ENCODE data around the gene PIEZO2.
"Not testable (repeated sequence)": the region's sequence is repeated elsewhere in the genome, so short reads cannot be mapped to it uniquely, and the experiment has no call there.

Gene PIEZO2

DNA sequence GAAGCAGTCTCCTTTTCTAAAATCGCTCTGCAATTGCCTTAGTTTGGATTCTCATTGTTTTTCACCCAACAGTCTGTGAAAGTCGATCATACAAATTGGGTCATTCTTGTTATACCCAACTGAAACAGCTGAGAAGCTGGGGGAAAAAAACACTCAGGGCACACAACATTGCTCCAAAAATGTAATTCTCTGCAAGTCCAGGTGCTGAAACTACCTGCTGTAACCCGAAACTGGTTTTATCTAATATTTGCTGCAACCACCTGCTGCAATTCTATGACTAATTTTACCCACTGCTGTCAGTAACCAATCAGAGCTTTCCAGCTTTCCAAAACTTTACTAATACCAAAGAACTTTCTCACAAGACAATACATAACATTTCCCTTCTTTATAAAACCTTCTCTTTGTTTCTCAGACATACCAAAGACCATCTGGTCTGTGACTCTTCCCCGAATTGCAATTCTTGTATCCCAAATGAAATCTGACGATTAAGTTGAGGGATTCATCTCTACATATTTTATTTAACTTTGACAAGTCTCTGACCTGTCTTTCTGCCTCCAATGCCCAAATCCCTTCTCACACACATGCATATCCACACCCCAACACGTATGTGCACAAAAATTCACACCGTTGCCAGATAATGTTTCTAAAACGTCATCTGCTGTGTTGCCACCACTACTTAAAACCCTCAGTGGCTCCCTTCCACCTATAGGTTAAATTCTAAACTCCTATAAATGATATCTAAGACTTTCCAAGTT is 198.3 kb downstream of the PIEZO2 start:
- Mint-ChIP-seq H3K27me3 (no peaks in the 10 kb centered on the region), H3K9me3 (peaks cover under 1 to 2% of the 10 kb centered on the region in 2 donors), H3K4me3 (no peak overlapping the region), H3K36me3 (peaks cover under 1% of the 10 kb centered on the region in 2 donors), H3K4me1 (peaks cover 0 to 4% of the 10 kb centered on the region in 2 donors), H3K27ac (no peak overlapping the region)
- no peak for DNase-seq
- ATAC-seq (replicated peaks), result no peak

DNA sequence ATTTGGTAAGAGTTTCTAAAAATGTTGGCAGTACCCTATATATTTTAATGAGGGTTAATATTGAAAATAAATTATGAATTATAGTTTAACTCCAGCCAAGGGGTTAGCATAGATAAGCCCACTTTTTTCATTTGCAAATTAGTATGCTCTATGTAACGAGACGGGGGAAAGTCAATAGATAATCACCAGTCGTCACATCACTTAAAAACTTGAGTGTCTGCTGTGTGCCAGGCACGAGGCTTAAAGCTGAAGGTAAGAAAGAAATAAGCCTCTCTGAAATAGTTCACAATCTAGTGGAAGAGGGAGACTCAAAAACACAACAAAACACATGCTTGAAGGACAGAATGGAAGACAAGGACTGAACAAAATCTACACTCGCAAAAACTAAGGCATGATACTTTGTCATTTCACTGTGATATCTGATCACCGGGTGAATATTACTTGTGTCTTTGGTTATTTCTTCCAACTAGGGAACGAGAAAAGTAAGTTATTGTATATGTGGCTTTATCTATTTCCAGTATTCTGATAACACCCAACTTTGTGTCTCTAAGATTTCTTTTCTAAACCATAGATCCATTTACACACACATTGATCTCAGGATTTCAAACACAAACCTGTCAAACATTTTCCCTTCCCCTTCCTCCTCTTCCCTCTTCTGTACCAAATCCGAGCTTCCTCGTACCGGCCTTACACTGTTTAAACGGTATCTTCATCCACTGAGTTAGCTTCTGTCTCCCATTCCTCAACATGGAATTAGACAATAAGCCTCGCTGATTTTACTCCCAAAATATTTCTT is 199.1 kb downstream of the PIEZO2 start:
- ATAC-seq (replicated peaks), result no peak
- Mint-ChIP-seq H3K4me3 (no peak overlapping the region), H3K4me1 (peaks cover 0 to 4% of the 10 kb centered on the region in 2 donors), H3K36me3 (peaks cover 4 to 5% of the 10 kb centered on the region in 2 donors), H3K27me3 (no peaks in the 10 kb centered on the region), H3K27ac (no peak overlapping the region), H3K9me3 (peaks cover 7% of the 10 kb centered on the region in 2 donors)
- no peak for DNase-seq

DNA sequence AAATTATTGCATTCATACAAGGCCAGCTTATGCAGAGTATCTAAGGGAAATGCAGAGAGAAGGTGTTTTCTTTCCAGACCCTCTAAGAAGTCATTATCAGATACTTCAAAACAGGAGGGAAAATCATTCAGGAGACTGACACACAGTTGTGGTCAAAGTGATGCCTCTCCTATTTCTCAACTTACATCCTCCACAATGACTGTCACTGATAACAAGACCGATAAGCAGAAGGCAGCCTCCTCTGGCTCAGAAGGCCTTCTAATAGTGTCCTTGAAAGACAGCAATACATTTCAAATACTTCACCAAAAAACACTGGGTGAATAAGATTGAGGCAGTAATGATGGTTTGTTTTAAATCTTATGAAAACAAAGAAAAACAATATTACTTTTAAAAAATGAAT is 199.7 kb downstream of the PIEZO2 start:
- H3K27me3 Mint-ChIP-seq, result no peaks in the 10 kb centered on the region
- peaks cover 5 to 6% of the 10 kb centered on the region in 2 donors for H3K36me3 Mint-ChIP-seq
- H3K9me3 Mint-ChIP-seq, result peaks cover 9 to 12% of the 10 kb centered on the region in 2 donors
- ATAC-seq (replicated peaks) (no peak), DNase-seq (no peak)
- no peak overlapping the region for H3K27ac Mint-ChIP-seq
- H3K4me1 Mint-ChIP-seq, result peaks cover 0 to 4% of the 10 kb centered on the region in 2 donors
- no peak overlapping the region for H3K4me3 Mint-ChIP-seq

DNA sequence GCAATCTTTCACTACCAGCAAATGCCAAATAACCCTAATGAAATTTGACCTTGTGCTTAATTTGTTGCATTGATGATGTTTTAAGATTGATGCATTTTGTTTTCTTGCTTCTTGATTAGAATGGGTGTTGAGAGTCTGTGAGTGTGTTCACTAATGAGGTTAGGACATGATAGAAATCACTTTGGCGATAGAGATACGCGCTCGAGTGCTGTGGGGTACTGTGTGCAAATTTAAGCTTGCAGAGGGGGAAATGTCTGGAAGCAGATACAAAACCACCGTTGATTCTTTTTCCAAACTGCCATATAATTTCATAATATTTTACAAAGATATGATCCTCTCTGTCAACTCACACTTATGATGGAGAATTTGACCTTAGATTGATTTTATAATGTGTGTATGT is 200.9 kb downstream of the PIEZO2 start:
- no peak overlapping the region for H3K4me3 Mint-ChIP-seq
- ATAC-seq (replicated peaks) (no peak), DNase-seq (no peak)
- H3K4me1 Mint-ChIP-seq, result peaks cover 0 to 4% of the 10 kb centered on the region in 2 donors
- no peak overlapping the region for H3K27ac Mint-ChIP-seq
- H3K36me3 Mint-ChIP-seq, result peaks cover 5 to 10% of the 10 kb centered on the region in 2 donors
- peaks cover 0 to 4% of the 10 kb centered on the region in 2 donors for H3K27me3 Mint-ChIP-seq
- H3K9me3 Mint-ChIP-seq, result peaks cover 14 to 17% of the 10 kb centered on the region in 2 donors

GRCh38 chr18:10946058-10946457 is 203.3 kb downstream of the PIEZO2 start:
- peaks cover 0 to under 1% of the 10 kb centered on the region in 2 donors for H3K4me1 Mint-ChIP-seq
- H3K27ac Mint-ChIP-seq, result no peak overlapping the region
- ATAC-seq (replicated peaks), result no peak

DNA sequence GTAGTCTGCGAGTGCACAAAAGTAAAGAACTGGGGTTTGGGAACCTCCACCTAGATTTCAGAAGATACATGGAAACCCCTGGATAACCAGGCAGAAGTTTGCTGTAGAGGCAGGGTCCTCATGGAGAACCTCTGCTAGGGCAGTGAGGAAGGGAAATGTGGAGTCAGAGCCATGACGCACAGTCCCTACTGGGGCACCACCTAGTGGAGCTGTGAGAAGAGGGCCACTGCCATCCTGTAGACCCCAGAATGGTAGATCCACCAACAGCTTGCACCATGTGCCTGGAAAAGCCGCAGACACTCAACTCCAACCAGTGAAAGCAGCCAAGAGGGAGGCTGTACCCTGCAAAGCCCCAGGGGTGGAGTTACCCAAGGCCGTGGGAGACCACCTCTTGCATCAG is 206.4 kb downstream of the PIEZO2 start:
- H3K4me1 Mint-ChIP-seq, result peaks cover 0 to 3% of the 10 kb centered on the region in 2 donors
- ATAC-seq (replicated peaks), result no peak

More at GRCh38 chr18:10946058-10946457, 203.3 kb downstream of the PIEZO2 start:
- Mint-ChIP-seq H3K36me3 (peaks cover 5 to 10% of the 10 kb centered on the region in 2 donors), H3K4me3 (no peak overlapping the region), H3K27me3 (peaks cover 6 to 8% of the 10 kb centered on the region in 2 donors), H3K9me3 (peaks cover 19 to 25% of the 10 kb centered on the region in 2 donors)
- DNase-seq, result no peak

DNA sequence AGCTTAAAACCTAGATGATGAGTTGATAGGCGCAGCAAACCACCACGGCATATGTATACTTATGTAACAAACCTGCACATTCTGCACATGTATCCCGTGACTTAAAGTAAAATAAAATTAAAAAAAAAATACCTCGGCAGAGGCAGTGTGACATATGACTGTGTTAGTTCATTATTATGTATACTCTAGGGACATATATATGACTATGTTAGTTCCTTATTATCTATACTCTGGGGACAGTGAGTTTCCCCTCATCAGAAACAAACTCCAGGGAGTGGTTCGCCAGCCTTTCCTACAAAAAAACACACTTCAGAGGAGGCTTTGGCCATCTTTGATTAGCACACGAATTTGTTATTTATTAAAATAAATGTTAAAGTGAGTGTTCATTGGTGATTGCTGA is 209.5 kb downstream of the PIEZO2 start:
- Mint-ChIP-seq H3K27ac (no peak overlapping the region), H3K4me3 (no peak overlapping the region), H3K36me3 (peaks cover 0 to 5% of the 10 kb centered on the region in 2 donors), H3K4me1 (peaks cover 0 to 3% of the 10 kb centered on the region in 2 donors), H3K9me3 (peaks cover 13 to 15% of the 10 kb centered on the region in 2 donors), H3K27me3 (peaks cover 20 to 22% of the 10 kb centered on the region in 2 donors)
- no peak for DNase-seq
- ATAC-seq (replicated peaks), result peak; percentile 46 to 75

More for the DNA sequence above, 206.4 kb downstream of the PIEZO2 start:
- H3K36me3 Mint-ChIP-seq, result peaks cover 5 to 10% of the 10 kb centered on the region in 2 donors
- H3K27me3 Mint-ChIP-seq, result peaks cover 12% of the 10 kb centered on the region in 2 donors
- no peak overlapping the region for H3K4me3 Mint-ChIP-seq
- H3K27ac Mint-ChIP-seq, result no peak overlapping the region
- H3K9me3 Mint-ChIP-seq, result peaks cover 21 to 25% of the 10 kb centered on the region in 2 donors
- DNase-seq, result no peak

DNA sequence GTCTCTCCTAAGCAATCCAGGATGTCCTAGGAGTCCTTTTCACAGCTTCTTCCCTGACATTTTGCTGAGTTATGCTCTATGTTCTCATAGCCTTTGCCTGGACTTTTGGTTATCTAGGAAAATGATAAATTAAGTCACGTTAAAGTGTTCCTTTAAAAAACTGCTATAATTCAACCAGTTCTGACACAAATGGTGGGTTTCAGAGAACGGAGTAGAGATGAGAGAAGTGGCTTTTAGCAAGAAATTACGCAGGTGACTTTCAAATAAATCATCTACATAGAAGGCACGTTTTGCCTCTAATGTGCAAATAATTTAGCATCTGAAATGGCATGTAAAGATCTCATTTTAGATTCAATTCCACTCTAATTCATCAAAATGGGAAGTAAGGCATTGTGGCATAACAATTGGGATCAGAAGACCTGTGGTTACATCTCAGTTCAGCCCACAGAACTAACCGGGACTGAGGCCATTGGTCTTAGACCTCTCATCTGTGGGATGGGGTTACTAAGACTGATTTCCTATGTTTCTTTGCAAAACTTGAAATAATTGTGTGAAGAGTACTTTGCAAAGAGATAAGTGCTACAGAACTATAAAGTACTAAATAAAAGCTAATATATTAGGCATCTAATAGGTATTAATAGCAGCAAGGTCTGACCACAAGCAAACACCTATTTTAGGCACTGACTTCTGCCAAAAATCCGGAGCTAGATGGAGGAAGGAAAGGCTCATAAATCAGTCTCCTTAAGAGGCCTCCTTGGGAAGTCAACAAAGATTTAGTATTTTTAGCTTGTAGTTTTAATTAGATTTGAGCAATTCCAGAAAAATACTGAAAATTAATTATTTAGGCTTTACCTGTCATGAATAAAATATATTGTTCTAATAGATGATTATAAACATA is 211.4 kb downstream of the PIEZO2 start:
- peaks cover 0 to 3% of the 10 kb centered on the region in 2 donors for H3K4me1 Mint-ChIP-seq
- H3K36me3 Mint-ChIP-seq, result no peaks in the 10 kb centered on the region
- DNase-seq, result no peak
- no peak overlapping the region for H3K4me3 Mint-ChIP-seq
- H3K27ac Mint-ChIP-seq, result no peak overlapping the region
- no peak for ATAC-seq (replicated peaks)
- peaks cover 12 to 14% of the 10 kb centered on the region in 2 donors for H3K9me3 Mint-ChIP-seq
- peaks cover 20 to 27% of the 10 kb centered on the region in 2 donors for H3K27me3 Mint-ChIP-seq

GRCh38 chr18:10936176-10937053 is 213.0 kb downstream of the PIEZO2 start:
- Mint-ChIP-seq H3K36me3 (no peaks in the 10 kb centered on the region), H3K4me1 (peaks cover 0 to 3% of the 10 kb centered on the region in 2 donors), H3K9me3 (peaks cover 6 to 8% of the 10 kb centered on the region in 2 donors), H3K27ac (no peak overlapping the region), H3K4me3 (no peak overlapping the region), H3K27me3 (peaks cover 14 to 36% of the 10 kb centered on the region in 2 donors)
- ATAC-seq (replicated peaks) (no peak), DNase-seq (no peak)

- H3K27ac Mint-ChIP-seq, result no peak overlapping the region
- H3K27me3 Mint-ChIP-seq, result peaks cover 16 to 35% of the 10 kb centered on the region in 2 donors
- DNase-seq, result no peak
- peaks cover 6 to 8% of the 10 kb centered on the region in 2 donors for H3K9me3 Mint-ChIP-seq
- no peak for ATAC-seq (replicated peaks)
- peaks cover 0 to 3% of the 10 kb centered on the region in 2 donors for H3K4me1 Mint-ChIP-seq
- no peak overlapping the region for H3K4me3 Mint-ChIP-seq
- no peaks in the 10 kb centered on the region for H3K36me3 Mint-ChIP-seq
Observed at GRCh38 chr18:10935588-10935987, 213.8 kb downstream of the PIEZO2 start.

DNA sequence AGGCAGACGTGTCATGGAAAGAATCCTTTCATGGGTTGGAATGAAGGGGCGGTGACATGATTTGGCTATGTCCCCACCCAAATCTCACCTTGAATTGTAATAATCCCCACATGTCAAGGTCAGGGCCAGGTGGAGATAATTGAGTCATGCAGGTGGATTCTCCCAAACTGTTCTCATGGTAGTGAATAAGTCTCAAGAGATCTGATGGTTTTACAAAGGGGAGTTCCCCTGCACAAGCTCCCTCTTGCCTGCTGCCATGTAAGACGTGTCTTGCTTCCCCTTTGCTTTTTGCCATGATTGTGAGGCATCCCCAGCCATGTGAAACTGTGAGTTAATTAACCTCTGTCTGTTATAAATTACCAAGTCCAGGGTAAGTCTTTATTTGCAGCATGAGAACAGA is 215.7 kb downstream of the PIEZO2 start:
- not testable (repeated sequence) for H3K4me1 Mint-ChIP-seq; H3K36me3 Mint-ChIP-seq; ATAC-seq (replicated peaks)

DNA sequence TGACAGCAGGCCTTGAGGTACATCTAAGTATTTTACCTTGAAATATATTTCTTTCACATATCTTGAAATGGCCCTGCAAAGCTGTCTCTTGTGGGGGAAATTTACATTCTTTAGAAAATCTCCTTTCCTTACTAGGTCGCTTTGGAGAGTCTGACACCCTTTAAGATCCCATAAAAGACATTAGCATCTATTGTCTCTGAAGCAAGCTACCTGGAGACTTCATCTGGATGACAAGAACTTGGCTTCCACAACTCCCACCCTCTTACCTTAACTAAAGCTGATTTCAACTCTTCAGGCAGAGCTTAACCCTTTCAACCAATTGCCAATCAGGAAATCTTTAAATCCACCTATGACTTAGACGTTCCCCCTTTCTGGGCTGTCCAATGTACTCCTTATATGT is 219.3 kb downstream of the PIEZO2 start:
- Mint-ChIP-seq H3K27me3 (peaks cover 16 to 23% of the 10 kb centered on the region in 2 donors), H3K27ac (no peak overlapping the region), H3K9me3 (peaks cover 6% of the 10 kb centered on the region in 2 donors), H3K4me3 (no peak overlapping the region), H3K4me1 (peaks cover 0 to 2% of the 10 kb centered on the region in 2 donors), H3K36me3 (no peaks in the 10 kb centered on the region)
- ATAC-seq (replicated peaks) (no peak), DNase-seq (no peak)

More for the DNA sequence above, 215.7 kb downstream of the PIEZO2 start:
- peaks cover 16 to 30% of the 10 kb centered on the region in 2 donors for H3K27me3 Mint-ChIP-seq
- not testable (repeated sequence) for H3K4me3 Mint-ChIP-seq, DNase-seq, H3K9me3 Mint-ChIP-seq, H3K27ac Mint-ChIP-seq
